Measurements from ENCODE around the gene ZNF200. TPM values are rescaled to one million over a fixed set of nuclear protein-coding genes. Genes with fewer than 3 reads are reported as not detected.

The ZNF200 gene
- 8.0 and 10.1 TPM in 2 replicates for total RNA-seq

GRCh38 chr16:3234857-3235561 lies at the start of gene ZNF200:
Gene ZNF200 (minus strand): TSS chr16:3235158. CDS start chr16:3233755, 1,403 bp downstream.

GRCh38 chr16:3282730-3283542 lies 48.0 kb upstream of the ZNF200 start, which contains the start of gene ZNF263:
Gene ZNF263 (plus strand): TSS chr16:3283491. CDS start chr16:3283819, 328 bp downstream.

DNA sequence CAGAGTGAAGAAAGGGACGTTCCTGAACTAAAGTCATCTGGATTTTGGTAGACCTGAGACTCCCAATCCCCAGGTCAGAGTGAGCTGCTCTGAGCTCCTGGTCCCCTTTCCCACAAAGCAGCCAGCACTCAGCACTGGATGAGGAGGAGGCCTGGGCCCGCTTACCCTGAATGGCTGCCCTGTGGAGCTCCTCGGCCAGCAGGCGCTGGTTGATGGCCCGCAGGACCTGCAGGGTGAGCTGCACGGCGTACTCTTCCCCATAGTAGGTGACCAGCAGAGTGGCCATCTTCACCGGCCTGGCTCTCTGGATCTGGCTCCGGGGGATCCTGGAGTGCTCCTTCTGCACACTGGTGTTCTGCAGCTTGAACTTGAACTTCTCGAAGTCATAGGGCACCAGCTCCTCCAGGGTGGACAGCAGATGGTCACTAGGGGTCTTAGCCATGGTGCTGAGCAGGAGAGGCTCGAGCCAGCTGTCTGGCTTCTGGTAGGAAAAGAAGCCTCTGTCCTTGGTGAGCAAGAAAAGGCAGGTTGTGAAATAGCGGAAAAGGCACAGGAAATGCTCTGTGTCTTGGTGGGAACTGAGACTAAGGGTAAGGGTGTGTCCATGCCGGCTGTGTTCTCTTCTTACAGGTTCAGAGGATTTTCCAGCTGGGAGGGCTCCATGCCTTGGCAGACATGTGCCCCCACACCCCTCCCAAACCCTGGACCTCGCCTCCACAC lies 21.3 kb upstream of the ZNF200 start, which contains the start of gene MEFV:
Gene MEFV, minus strand, starts transcription at position 488 of the 720 bp plus-strand sequence. Its CDS starts 46 bp downstream, at position 442.

GRCh38 chr16:3187798-3188674 lies 46.9 kb downstream of the ZNF200 start, which contains the start of gene OR1F1:
Gene OR1F1 (plus strand): TSS chr16:3188204.

Other genes starting within 250 kb of the ZNF200 start
- not detected in 2 replicates for gene CLDN9, start 222.2 kb downstream of the ZNF200 start, total RNA-seq
- 0.30 TPM in 1 of 2 replicates, not detected in the other for gene CLDN6, start 217.0 kb downstream of the ZNF200 start, total RNA-seq
- 267 and 333 TPM in 2 replicates for gene TNFRSF12A, start 214.8 kb downstream of the ZNF200 start, total RNA-seq
- 7.8 and 11.3 TPM in 2 replicates for gene HCFC1R1, start 211.2 kb downstream of the ZNF200 start, total RNA-seq
- 13.2 and 15.4 TPM in 2 replicates for gene THOC6, start 211.1 kb downstream of the ZNF200 start, total RNA-seq
- gene BICDL2, start 198.2 kb downstream of the ZNF200 start, total RNA-seq, result 0.28 and 0.59 TPM in 2 replicates
- gene MMP25, start 188.6 kb downstream of the ZNF200 start, total RNA-seq, result not detected in 2 replicates
- gene IL32, start 169.5 kb downstream of the ZNF200 start, total RNA-seq, result 12.5 and 23.7 TPM in 2 replicates
- not detected in 2 replicates for gene ZSCAN10, start 135.9 kb downstream of the ZNF200 start, total RNA-seq
- 12.2 and 14.9 TPM in 2 replicates for gene ZNF205, start 122.6 kb downstream of the ZNF200 start, total RNA-seq
- gene ZNF213, start 100.1 kb downstream of the ZNF200 start, total RNA-seq, result 8.0 and 14.0 TPM in 2 replicates
- not detected in 2 replicates for gene OR1F1, start 47.0 kb downstream of the ZNF200 start, total RNA-seq
- 0.14 TPM in 1 of 2 replicates, not detected in the other for gene MEFV, start 21.5 kb upstream of the ZNF200 start, total RNA-seq
- gene ZNF263, start 48.3 kb upstream of the ZNF200 start, total RNA-seq, result 44.5 and 45.7 TPM in 2 replicates
- gene TIGD7, start 70.3 kb upstream of the ZNF200 start, total RNA-seq, result 4.0 and 5.3 TPM in 2 replicates
- 14.0 and 19.3 TPM in 2 replicates for gene ZNF75A, start 70.3 kb upstream of the ZNF200 start, total RNA-seq
- under 0.01 and 0.14 TPM in 2 replicates for gene OR2C1, start 120.7 kb upstream of the ZNF200 start, total RNA-seq
- gene ZSCAN32, start 165.8 kb upstream of the ZNF200 start, total RNA-seq, result 11.9 and 12.6 TPM in 2 replicates
- 3.9 and 4.8 TPM in 2 replicates for gene ZNF174, start 166.1 kb upstream of the ZNF200 start, total RNA-seq
- gene ZNF597, start 208.3 kb upstream of the ZNF200 start, total RNA-seq, result 3.0 and 3.3 TPM in 2 replicates
- gene NAA60, start 208.5 kb upstream of the ZNF200 start, total RNA-seq, result 12.5 and 17.5 TPM in 2 replicates

Data from smooth muscle cell of the umbilical artery (primary cell).